Dendritic cell treated with granulocyte-macrophage colony-stimulating factor and Interleukin-4, amounts not matched to agents 40 ng/mL and 50 ng/mL, for 4 days (primary cell): ENCODE measurements around the gene F11R.

Experiments used
- H3K27ac Mint-ChIP-seq: one replicate; pipeline ENCODE4 v1.8.0; 2022; ENCODE audit warnings: mild to moderate bottlenecking, mixed read lengths
- H3K27me3 Mint-ChIP-seq: one replicate; pipeline ENCODE4 v1.8.0; 2022; ENCODE audit warnings: mild to moderate bottlenecking, mixed read lengths
- H3K36me3 Mint-ChIP-seq: one replicate; pipeline ENCODE4 v1.8.0; 2022; ENCODE audit warnings: low read depth, mixed read lengths
- H3K4me1 Mint-ChIP-seq: one replicate; pipeline ENCODE4 v1.8.0; 2022; ENCODE audit warnings: low read depth, mixed read lengths
- H3K4me3 Mint-ChIP-seq: one replicate; pipeline ENCODE4 v1.8.0; 2022; ENCODE audit warnings: mild to moderate bottlenecking, moderate library complexity, mixed read lengths
- H3K9me3 Mint-ChIP-seq: one replicate; pipeline ENCODE4 v1.8.0; 2022; ENCODE audit warnings: mixed read lengths
- intact Hi-C: fragments of 100-400 bp; cut with micrococcal nuclease; formaldehyde crosslinking; loops from one replicate; pipeline ENCODE4 v1.15.0; 2022

Gene F11R

GRCh38 chr1:161048949-161049722 lies 28.2 kb upstream of the F11R start:
- Mint-ChIP-seq H3K9me3 (no peaks in the 10 kb centered on the region), H3K27ac (peak overlapping the region; percentile 100), H3K4me3 (no peak overlapping the region), H3K27me3 (no peaks in the 10 kb centered on the region), H3K4me1 (peaks cover 61% of the 10 kb centered on the region), H3K36me3 (peaks cover 94% of the 10 kb centered on the region)
- intact Hi-C loops, result loop anchor here (10.0 kb wide), 1 partner anchor 86 kb away; the partner anchor contains the start of gene DEDD

GRCh38 chr1:161047436-161048420 lies 26.8 kb upstream of the F11R start:
- Mint-ChIP-seq H3K27ac (peak overlapping the region; percentile 100), H3K4me3 (no peak overlapping the region), H3K4me1 (peaks cover 64% of the 10 kb centered on the region), H3K36me3 (peaks cover 86% of the 10 kb centered on the region), H3K9me3 (no peaks in the 10 kb centered on the region), H3K27me3 (no peaks in the 10 kb centered on the region)
- intact Hi-C loops, result loop anchor here (10.0 kb wide), 1 partner anchor 87 kb away; the partner anchor contains the start of gene DEDD

- peak overlapping the region; percentile 99 for H3K4me3 Mint-ChIP-seq
Measured at GRCh38 chr1:161046605-161047228, 25.8 kb upstream of the F11R start.

GRCh38 chr1:161045736-161046604 lies 25.0 kb upstream of the F11R start, which contains the start of gene USF1:
Gene USF1 (minus strand): TSS chr1:161045977. CDS start chr1:161043275, 2,702 bp downstream.
- Mint-ChIP-seq H3K36me3 (peaks cover 86% of the 10 kb centered on the region), H3K9me3 (no peaks in the 10 kb centered on the region), H3K27me3 (no peaks in the 10 kb centered on the region), H3K4me3 (peak within 1 kb of the TSS; percentile 99), H3K27ac (peak within 1 kb of the TSS; percentile 100), H3K4me1 (peaks cover 61% of the 10 kb centered on the region)
- intact Hi-C loops, result loop anchor here (1.0 to 10.0 kb wide), 4 partner anchors 22 to 89 kb away; partner anchors contain the start of genes DEDD and F11R

More at GRCh38 chr1:161046605-161047228, 25.8 kb upstream of the F11R start:
- Mint-ChIP-seq H3K27me3 (no peaks in the 10 kb centered on the region), H3K27ac (peak overlapping the region; percentile 100), H3K9me3 (no peaks in the 10 kb centered on the region), H3K36me3 (peaks cover 86% of the 10 kb centered on the region), H3K4me1 (peaks cover 64% of the 10 kb centered on the region)
- intact Hi-C loops, result loop anchor here (10.0 kb wide), 1 partner anchor 88 kb away; the partner anchor contains the start of gene DEDD

GRCh38 chr1:161044908-161045735 lies 24.2 kb upstream of the F11R start:
- Mint-ChIP-seq H3K4me1 (peaks cover 63% of the 10 kb centered on the region), H3K36me3 (peaks cover 86% of the 10 kb centered on the region), H3K27ac (peak overlapping the region; percentile 100), H3K9me3 (no peaks in the 10 kb centered on the region), H3K27me3 (no peaks in the 10 kb centered on the region), H3K4me3 (peak overlapping the region; percentile 99)
- intact Hi-C loops, result loop anchor here (1.0 to 10.0 kb wide), 4 partner anchors 23 to 90 kb away; partner anchors contain the start of genes DEDD and F11R

- Mint-ChIP-seq H3K27ac (peak overlapping the region; percentile 100), H3K4me3 (peak overlapping the region; percentile 99), H3K36me3 (peaks cover 86% of the 10 kb centered on the region), H3K9me3 (no peaks in the 10 kb centered on the region), H3K4me1 (peaks cover 64% of the 10 kb centered on the region), H3K27me3 (no peaks in the 10 kb centered on the region)
- intact Hi-C loops, result loop anchor here (2.0 to 10.0 kb wide), 2 partner anchors 48 to 90 kb away; partner anchors contain the start of gene DEDD
Measured at GRCh38 chr1:161044535-161044907, 23.6 kb upstream of the F11R start.

- Mint-ChIP-seq H3K36me3 (peaks cover 52% of the 10 kb centered on the region), H3K27me3 (no peaks in the 10 kb centered on the region), H3K4me3 (peak overlapping the region; percentile 62), H3K27ac (peak overlapping the region; percentile 87), H3K9me3 (no peaks in the 10 kb centered on the region), H3K4me1 (peaks cover 53% of the 10 kb centered on the region)
- intact Hi-C loops, result no loop called here
Measured at GRCh38 chr1:161039546-161039945, 18.6 kb upstream of the F11R start.

- no peaks in the 10 kb centered on the region for H3K9me3 Mint-ChIP-seq
- peak overlapping the region; percentile 94 for H3K4me3 Mint-ChIP-seq
- H3K27me3 Mint-ChIP-seq, result no peaks in the 10 kb centered on the region
- intact Hi-C loops, result no loop called here
- peaks cover 53% of the 10 kb centered on the region for H3K4me1 Mint-ChIP-seq
- H3K36me3 Mint-ChIP-seq, result peaks cover 50% of the 10 kb centered on the region
- peak overlapping the region; percentile 87 for H3K27ac Mint-ChIP-seq
Measured at GRCh38 chr1:161039154-161039545, 18.2 kb upstream of the F11R start.

- peaks cover 53% of the 10 kb centered on the region for H3K4me1 Mint-ChIP-seq
- intact Hi-C loops, result no loop called here
Measured at GRCh38 chr1:161038523-161039153, 17.7 kb upstream of the F11R start, which contains the start of gene TSTD1. Gene TSTD1 (minus strand): TSS chr1:161038964. CDS start chr1:161038889, 75 bp downstream.

GRCh38 chr1:161037661-161038522 lies 16.9 kb upstream of the F11R start:
- no peaks in the 10 kb centered on the region for H3K9me3 Mint-ChIP-seq
- no peaks in the 10 kb centered on the region for H3K27me3 Mint-ChIP-seq
- peaks cover 50% of the 10 kb centered on the region for H3K4me1 Mint-ChIP-seq
- H3K36me3 Mint-ChIP-seq, result peaks cover 45% of the 10 kb centered on the region
- H3K27ac Mint-ChIP-seq, result peak overlapping the region; percentile 87
- intact Hi-C loops, result no loop called here
- H3K4me3 Mint-ChIP-seq, result peak overlapping the region; percentile 94

More at GRCh38 chr1:161038523-161039153, 17.7 kb upstream of the F11R start, which contains the start of gene TSTD1:
- peaks cover 50% of the 10 kb centered on the region for H3K36me3 Mint-ChIP-seq
- H3K9me3 Mint-ChIP-seq, result no peaks in the 10 kb centered on the region
- H3K27ac Mint-ChIP-seq, result peak within 1 kb of the TSS; percentile 87
- H3K4me3 Mint-ChIP-seq, result peak within 1 kb of the TSS; percentile 94
- H3K27me3 Mint-ChIP-seq, result no peaks in the 10 kb centered on the region

- H3K27ac Mint-ChIP-seq, result no peak overlapping the region
- intact Hi-C loops, result no loop called here
Measured at GRCh38 chr1:161033751-161034150, 12.8 kb upstream of the F11R start.

More at GRCh38 chr1:161033751-161034150, 12.8 kb upstream of the F11R start:
- Mint-ChIP-seq H3K4me1 (peaks cover 29% of the 10 kb centered on the region), H3K36me3 (peaks cover 4% of the 10 kb centered on the region), H3K27me3 (no peaks in the 10 kb centered on the region), H3K9me3 (no peaks in the 10 kb centered on the region), H3K4me3 (no peak overlapping the region)
